Stimulated activated CD8-positive, alpha-beta memory T cell treated with anti-CD3 and anti-CD28 coated beads, Interleukin-12 subunit alpha, Interleukin-12 subunit beta, amount 100 ng/mL, for 24 hours (primary cell): ENCODE results near the gene PLXNA1.

ENCODE experiments used
- DNase-seq: peaks from one replicate; pipeline ENCODE4 v3.0.0-alpha.2; 2020; ENCODE audit errors: extremely low read depth

PLXNA1 gene

GRCh38 chr3:126967386-126967785, 15.5 kb upstream of the PLXNA1 start:
- DNase-seq, result no peak

- no peak for DNase-seq
Measured at GRCh38 chr3:126968391-126969390, 14.2 kb upstream of the PLXNA1 start.

- no peak for DNase-seq
Measured at GRCh38 chr3:126969586-126969985, 13.3 kb upstream of the PLXNA1 start.

GRCh38 chr3:126970101-126970500, 12.8 kb upstream of the PLXNA1 start:
- DNase-seq, result no peak

- no peak for DNase-seq
Measured at GRCh38 chr3:126970921-126971320, 12.0 kb upstream of the PLXNA1 start.

GRCh38 chr3:126971891-126972351, 11.0 kb upstream of the PLXNA1 start:
- DNase-seq, result no peak

- no peak for DNase-seq
Measured at GRCh38 chr3:126972866-126973265, 10.0 kb upstream of the PLXNA1 start.

- no peak for DNase-seq
Measured at GRCh38 chr3:126973814-126974213, 9.1 kb upstream of the PLXNA1 start.

- no peak for DNase-seq
Measured at GRCh38 chr3:126974756-126975155, 8.2 kb upstream of the PLXNA1 start.

GRCh38 chr3:126976906-126977305, 6.0 kb upstream of the PLXNA1 start:
- no peak for DNase-seq

- no peak for DNase-seq
Measured at GRCh38 chr3:126977821-126978220, 5.1 kb upstream of the PLXNA1 start.

GRCh38 chr3:126978291-126978690, 4.6 kb upstream of the PLXNA1 start:
- DNase-seq, result no peak

- no peak for DNase-seq
Measured at GRCh38 chr3:126979046-126979628, 3.8 kb upstream of the PLXNA1 start.

- DNase-seq, result no peak
Measured at GRCh38 chr3:126980266-126980811, 2.6 kb upstream of the PLXNA1 start.

- DNase-seq, result peak; percentile 39
Measured at GRCh38 chr3:126982126-126982470, 817 bp upstream of the PLXNA1 start.

- DNase-seq, result no peak
Measured at GRCh38 chr3:126983276-126983652, 349 bp downstream of the PLXNA1 start.

- DNase-seq, result no peak
Measured at GRCh38 chr3:126983653-126984390, 907 bp downstream of the PLXNA1 start.

GRCh38 chr3:126984391-126985131, 1.6 kb downstream of the PLXNA1 start:
- DNase-seq, result no peak

GRCh38 chr3:126985132-126985985, 2.4 kb downstream of the PLXNA1 start:
- DNase-seq, result no peak

GRCh38 chr3:126986001-126986400, 3.1 kb downstream of the PLXNA1 start:
- DNase-seq, result no peak
